Measurements from ENCODE around the gene PDLIM4. TPM values are rescaled to one million over a fixed set of nuclear protein-coding genes. Genes with fewer than 3 reads are reported as not detected.
A peak's percentile ranks its signal among the peaks of the same experiment; 100 is the strongest.

The PDLIM4 gene
- total RNA-seq, 1 experiment from 2014 or later: 47.2 TPM

DNA sequence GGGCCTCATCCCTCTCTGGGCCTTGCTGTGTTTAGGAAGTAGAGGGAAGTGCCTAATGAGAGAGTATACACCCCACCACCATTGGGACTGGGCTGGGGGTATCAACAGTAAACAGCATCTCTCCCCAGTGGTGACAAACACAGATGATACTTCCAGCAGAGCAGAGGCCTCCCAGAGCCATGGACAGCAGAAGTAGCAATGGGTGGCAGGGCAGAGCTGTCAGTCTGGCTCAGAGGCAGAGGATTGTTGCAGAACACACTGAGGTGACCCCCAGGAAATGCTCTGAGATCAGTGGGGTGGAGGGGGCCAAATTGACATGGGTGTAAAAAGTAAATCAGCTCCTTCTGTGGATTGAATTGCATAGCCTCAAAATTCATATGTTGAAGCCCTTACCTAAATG, 17.7 kb upstream of the PDLIM4 start:
- BruUV-seq (replicated peaks): no TSS peak
- CTCF ChIA-PET: interaction anchor here (0.8 kb wide), 1 partner anchor 11 kb away, joined by 3 read pairs; no protein-coding TSS in a partner anchor
- Histone ChIP-seq H3K4me1 (replicated peaks; ENCODE audit: insufficient read depth) (peaks cover 10% of the 10 kb centered on the region), H2AFZ (no peak overlapping the region), H3K9me3 (ENCODE audit: insufficient read depth, low read depth) (no peaks in the 10 kb centered on the region; the same call in 1 of the 2 replicates), H3K27ac (no peak overlapping the region), H3K4me3 (no peak overlapping the region), H3K4me2 (no peak overlapping the region), H3F3A (ENCODE audit: insufficient read depth, low read depth) (no peaks in the 10 kb centered on the region), H3K27me3 (ENCODE audit: insufficient read depth, low read depth) (no peaks in the 10 kb centered on the region), H3K9me2 (ENCODE audit: insufficient read depth) (no peaks in the 10 kb centered on the region; the same call in 1 of the 2 replicates), H4K20me1 (ENCODE audit: insufficient read depth) (no peaks in the 10 kb centered on the region), H3K79me2 (ENCODE audit: low read depth) (no peaks in the 10 kb centered on the region), H3K36me3 (ENCODE audit: low read depth) (no peaks in the 10 kb centered on the region)
- POLR2A ChIA-PET (ENCODE audit: unreplicated experiment): no interaction called here
- no peak for TF ChIP-seq EZH2 (IDR thresholded peaks at IDR 0.05; ENCODE audit: low read depth)
- no peak for TF ChIP-seq CTCF (conservative IDR thresholded peaks at IDR 0.05)
- no peak for DNase-seq
- intact Hi-C loops (cut with micrococcal nuclease; ENCODE audit: unreplicated experiment): loop anchor here (2.0 kb wide), 1 partner anchor 27 kb away; no protein-coding TSS in a partner anchor

GRCh38 chr5:132243366-132243977, 14.0 kb upstream of the PDLIM4 start:
- H3K36me3 ChIP-seq (ENCODE audit: low read depth): no peaks in the 10 kb centered on the region
- TF ChIP-seq CTCF (conservative IDR thresholded peaks at IDR 0.05) (no peak), EZH2 (IDR thresholded peaks at IDR 0.05; ENCODE audit: low read depth) (no peak)

DNA sequence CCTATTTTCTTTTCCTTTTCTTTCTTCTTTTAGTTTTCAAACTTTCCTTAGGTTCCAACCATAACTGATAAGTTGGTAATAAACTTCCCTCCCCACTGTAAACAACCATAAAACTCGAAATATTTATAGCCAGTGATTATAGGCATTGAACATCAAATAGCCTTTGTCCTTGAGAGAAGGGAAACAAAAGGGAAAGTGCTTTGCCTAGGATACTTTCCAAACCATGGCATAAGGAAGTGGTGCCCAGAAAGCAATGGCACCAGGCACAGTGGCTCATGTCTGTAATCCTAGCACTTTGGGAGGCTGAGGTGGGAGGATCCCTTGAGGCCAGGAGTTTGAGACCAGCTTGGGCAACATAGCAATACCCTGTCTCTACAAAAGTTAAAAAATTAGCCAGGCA, 11.9 kb upstream of the PDLIM4 start:
- TF ChIP-seq EZH2 (IDR thresholded peaks at IDR 0.05; ENCODE audit: low read depth): no peak
- TF ChIP-seq CTCF (conservative IDR thresholded peaks at IDR 0.05): no peak
- H3K4me2 ChIP-seq: no peak overlapping the region
- H3K79me2 ChIP-seq (ENCODE audit: low read depth): no peaks in the 10 kb centered on the region
- DNase-seq: no peak
- H3K36me3 ChIP-seq (ENCODE audit: low read depth): no peaks in the 10 kb centered on the region
- no peaks in the 10 kb centered on the region for H3K27me3 ChIP-seq (ENCODE audit: insufficient read depth, low read depth)
- H3K9me3 ChIP-seq (ENCODE audit: insufficient read depth, low read depth): peaks cover 4% of the 10 kb centered on the region; the same call in 1 of the 2 replicates
- ChIA-PET POLR2A (ENCODE audit: unreplicated experiment) (interaction anchor here (0.6 kb wide), 1 partner anchor 170 kb away, joined by 4 read pairs; no protein-coding TSS in a partner anchor), CTCF (no interaction called here)
- H3K27ac ChIP-seq: no peak overlapping the region
- H3K4me3 ChIP-seq: no peak overlapping the region
- no peaks in the 10 kb centered on the region for H3F3A ChIP-seq (ENCODE audit: insufficient read depth, low read depth)
- H2AFZ ChIP-seq: no peak overlapping the region
- no peaks in the 10 kb centered on the region; the same call in 1 of the 2 replicates for H3K9me2 ChIP-seq (ENCODE audit: insufficient read depth)
- H4K20me1 ChIP-seq (ENCODE audit: insufficient read depth): no peaks in the 10 kb centered on the region
- intact Hi-C loops (cut with micrococcal nuclease; ENCODE audit: unreplicated experiment): no loop called here
- BruUV-seq (replicated peaks): no TSS peak
- peaks cover 10% of the 10 kb centered on the region for H3K4me1 ChIP-seq (replicated peaks; ENCODE audit: insufficient read depth)

More at GRCh38 chr5:132243366-132243977, 14.0 kb upstream of the PDLIM4 start:
- no peaks in the 10 kb centered on the region for H4K20me1 ChIP-seq (ENCODE audit: insufficient read depth)
- no peaks in the 10 kb centered on the region for H3K79me2 ChIP-seq (ENCODE audit: low read depth)
- peak in 1 of 2 experiments; percentile 28 for DNase-seq
- no peak overlapping the region; the same call in 1 of the 2 replicates for H3K4me2 ChIP-seq
- H3K4me3 ChIP-seq: no peak overlapping the region
- intact Hi-C loops (cut with micrococcal nuclease; ENCODE audit: unreplicated experiment): no loop called here
- peaks cover 10% of the 10 kb centered on the region for H3K4me1 ChIP-seq (replicated peaks; ENCODE audit: insufficient read depth)
- CTCF ChIA-PET: no interaction called here
- no peak overlapping the region for H3K27ac ChIP-seq
- no peaks in the 10 kb centered on the region; the same call in 1 of the 2 replicates for H3K9me2 ChIP-seq (ENCODE audit: insufficient read depth)
- H3K27me3 ChIP-seq (ENCODE audit: insufficient read depth, low read depth): no peaks in the 10 kb centered on the region
- no peaks in the 10 kb centered on the region for H3F3A ChIP-seq (ENCODE audit: insufficient read depth, low read depth)
- POLR2A ChIA-PET (ENCODE audit: unreplicated experiment): interaction anchor here (0.6 kb wide), 2 partner anchors 12 to 36 kb away, joined by 3 to 6 read pairs; no protein-coding TSS in a partner anchor
- 0 out of 2 replicates have a peak overlapping the region, but pooled peaks have one; percentile 33 for H2AFZ ChIP-seq
- H3K9me3 ChIP-seq (ENCODE audit: insufficient read depth, low read depth): peaks cover 4% of the 10 kb centered on the region; the same call in 1 of the 2 replicates
- no TSS peak for BruUV-seq (replicated peaks)
